ENCODE measurements around the gene NCF1.
"Not testable (repeated sequence)": the region's sequence is repeated elsewhere in the genome, so short reads cannot be mapped to it uniquely, and the experiment has no call there.

DNA sequence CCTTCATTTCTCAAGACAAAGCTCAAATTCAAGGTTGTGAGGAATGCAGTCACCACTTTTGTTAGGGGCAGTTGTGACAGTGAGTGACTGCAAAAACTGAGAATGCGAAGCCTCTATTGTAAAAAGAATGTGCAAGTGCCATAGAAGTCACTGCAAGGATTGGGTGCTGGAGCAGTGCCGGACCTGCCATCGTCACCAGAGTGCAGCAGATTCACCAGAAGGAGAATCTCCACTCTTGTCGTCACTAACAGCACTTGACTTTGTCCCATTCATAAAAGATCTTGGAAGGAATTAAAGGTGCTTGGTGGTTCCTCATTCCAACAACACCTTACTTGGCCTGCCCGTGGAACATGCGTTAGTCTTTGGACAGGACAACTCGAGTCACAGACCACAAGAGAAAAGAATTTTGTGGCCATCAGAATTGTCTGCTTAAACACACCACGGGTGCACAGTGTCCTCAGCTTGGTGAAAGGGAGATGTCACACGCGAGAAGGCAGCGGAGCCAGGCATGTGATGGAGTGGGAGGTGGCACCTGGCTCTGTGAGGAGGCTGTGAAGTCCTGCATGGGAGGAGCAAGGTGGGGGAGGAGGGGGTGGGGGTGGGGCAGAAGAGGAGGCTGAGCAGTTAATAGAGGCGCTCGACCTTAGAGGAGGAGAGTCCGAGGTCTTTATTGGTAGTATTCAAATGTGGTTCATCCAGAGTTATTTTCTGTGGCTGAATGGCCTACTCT is 33.7 kb upstream of the NCF1 start:
- not testable (repeated sequence) for TF ChIP-seq FOSL2 (IDR thresholded peaks at IDR 0.05; ENCODE audit: borderline replicate concordance, low read depth); TCF12 (IDR thresholded peaks at IDR 0.05); JUND (IDR thresholded peaks at IDR 0.05); SIN3A (IDR thresholded peaks at IDR 0.05; ENCODE audit: borderline replicate concordance, low read depth, low read length); CHD2 (IDR thresholded peaks at IDR 0.05; ENCODE audit: low read length, partially characterized antibody); SMC3 (IDR thresholded peaks at IDR 0.05; ENCODE audit: low read depth, low read length); GABPA (IDR thresholded peaks at IDR 0.05; ENCODE audit: low read depth); YY1 (IDR thresholded peaks at IDR 0.05; ENCODE audit: low read depth); RCOR1 (IDR thresholded peaks at IDR 0.05; ENCODE audit: low read length); TAF1 (IDR thresholded peaks at IDR 0.05; ENCODE audit: borderline replicate concordance, low read depth, low read length)
- TF ChIP-seq, protein P1, sequence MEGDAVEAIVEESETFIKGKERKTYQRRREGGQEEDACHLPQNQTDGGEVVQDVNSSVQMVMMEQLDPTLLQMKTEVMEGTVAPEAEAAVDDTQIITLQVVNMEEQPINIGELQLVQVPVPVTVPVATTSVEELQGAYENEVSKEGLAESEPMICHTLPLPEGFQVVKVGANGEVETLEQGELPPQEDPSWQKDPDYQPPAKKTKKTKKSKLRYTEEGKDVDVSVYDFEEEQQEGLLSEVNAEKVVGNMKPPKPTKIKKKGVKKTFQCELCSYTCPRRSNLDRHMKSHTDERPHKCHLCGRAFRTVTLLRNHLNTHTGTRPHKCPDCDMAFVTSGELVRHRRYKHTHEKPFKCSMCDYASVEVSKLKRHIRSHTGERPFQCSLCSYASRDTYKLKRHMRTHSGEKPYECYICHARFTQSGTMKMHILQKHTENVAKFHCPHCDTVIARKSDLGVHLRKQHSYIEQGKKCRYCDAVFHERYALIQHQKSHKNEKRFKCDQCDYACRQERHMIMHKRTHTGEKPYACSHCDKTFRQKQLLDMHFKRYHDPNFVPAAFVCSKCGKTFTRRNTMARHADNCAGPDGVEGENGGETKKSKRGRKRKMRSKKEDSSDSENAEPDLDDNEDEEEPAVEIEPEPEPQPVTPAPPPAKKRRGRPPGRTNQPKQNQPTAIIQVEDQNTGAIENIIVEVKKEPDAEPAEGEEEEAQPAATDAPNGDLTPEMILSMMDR (IDR thresholded peaks at IDR 0.05): not testable (repeated sequence)
- TF ChIP-seq, protein P2, sequence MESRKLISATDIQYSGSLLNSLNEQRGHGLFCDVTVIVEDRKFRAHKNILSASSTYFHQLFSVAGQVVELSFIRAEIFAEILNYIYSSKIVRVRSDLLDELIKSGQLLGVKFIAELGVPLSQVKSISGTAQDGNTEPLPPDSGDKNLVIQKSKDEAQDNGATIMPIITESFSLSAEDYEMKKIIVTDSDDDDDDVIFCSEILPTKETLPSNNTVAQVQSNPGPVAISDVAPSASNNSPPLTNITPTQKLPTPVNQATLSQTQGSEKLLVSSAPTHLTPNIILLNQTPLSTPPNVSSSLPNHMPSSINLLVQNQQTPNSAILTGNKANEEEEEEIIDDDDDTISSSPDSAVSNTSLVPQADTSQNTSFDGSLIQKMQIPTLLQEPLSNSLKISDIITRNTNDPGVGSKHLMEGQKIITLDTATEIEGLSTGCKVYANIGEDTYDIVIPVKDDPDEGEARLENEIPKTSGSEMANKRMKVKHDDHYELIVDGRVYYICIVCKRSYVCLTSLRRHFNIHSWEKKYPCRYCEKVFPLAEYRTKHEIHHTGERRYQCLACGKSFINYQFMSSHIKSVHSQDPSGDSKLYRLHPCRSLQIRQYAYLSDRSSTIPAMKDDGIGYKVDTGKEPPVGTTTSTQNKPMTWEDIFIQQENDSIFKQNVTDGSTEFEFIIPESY (IDR thresholded peaks at IDR 0.05; ENCODE audit: borderline replicate concordance, low read depth): not testable (repeated sequence)

Measured in SK-N-SH (cell line).